Central memory CD4-positive, alpha-beta T cell (primary cell): ENCODE data around the gene TBC1D22A.
"Not testable (repeated sequence)": the region's sequence is repeated elsewhere in the genome, so short reads cannot be mapped to it uniquely, and the experiment has no call there.

Source experiments
- DNase-seq: peaks from one replicate; pipeline ENCODE4 v3.0.0; 2022

Gene TBC1D22A

DNA sequence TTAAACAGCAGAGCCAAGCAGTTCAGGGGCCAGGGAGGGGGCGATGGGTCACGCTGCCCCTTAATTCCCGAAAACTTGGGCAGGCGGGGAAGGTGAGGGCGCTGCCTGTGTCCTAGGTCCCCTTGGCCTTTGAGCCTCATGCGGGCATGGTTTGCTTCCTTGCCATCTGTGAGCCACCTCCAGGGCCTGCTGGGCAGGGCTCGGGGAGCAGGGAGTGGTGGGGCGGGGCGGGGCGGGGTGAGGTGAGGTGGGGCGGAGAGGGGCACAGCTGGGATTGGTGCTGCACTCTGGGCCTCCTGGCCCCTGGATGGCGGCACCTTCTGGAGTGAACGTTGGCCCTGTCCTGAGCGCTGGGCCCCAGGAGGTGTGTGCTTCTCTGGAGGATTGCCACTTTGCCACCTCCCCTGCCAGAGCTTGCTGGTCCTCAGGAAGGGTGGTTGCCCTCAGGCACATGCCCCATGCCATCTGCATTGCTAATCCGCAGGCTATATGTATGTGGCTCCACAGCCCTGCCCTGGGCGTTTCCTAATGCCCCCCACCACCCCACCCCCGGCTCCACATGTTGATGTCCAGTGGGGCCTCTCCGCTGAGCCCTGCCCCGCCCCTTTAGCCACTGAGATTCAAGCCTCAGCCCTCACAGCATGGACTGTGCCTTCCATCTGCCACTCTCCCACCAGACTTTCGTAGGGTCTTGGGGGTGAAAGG is 352.5 kb downstream of the TBC1D22A start:
- DNase-seq = no peak

- no peak for DNase-seq
Observed at GRCh38 chr22:47115518-47115890, 353.1 kb downstream of the TBC1D22A start.

- DNase-seq = no peak
Observed at GRCh38 chr22:47115921-47116320, 353.5 kb downstream of the TBC1D22A start.

DNA sequence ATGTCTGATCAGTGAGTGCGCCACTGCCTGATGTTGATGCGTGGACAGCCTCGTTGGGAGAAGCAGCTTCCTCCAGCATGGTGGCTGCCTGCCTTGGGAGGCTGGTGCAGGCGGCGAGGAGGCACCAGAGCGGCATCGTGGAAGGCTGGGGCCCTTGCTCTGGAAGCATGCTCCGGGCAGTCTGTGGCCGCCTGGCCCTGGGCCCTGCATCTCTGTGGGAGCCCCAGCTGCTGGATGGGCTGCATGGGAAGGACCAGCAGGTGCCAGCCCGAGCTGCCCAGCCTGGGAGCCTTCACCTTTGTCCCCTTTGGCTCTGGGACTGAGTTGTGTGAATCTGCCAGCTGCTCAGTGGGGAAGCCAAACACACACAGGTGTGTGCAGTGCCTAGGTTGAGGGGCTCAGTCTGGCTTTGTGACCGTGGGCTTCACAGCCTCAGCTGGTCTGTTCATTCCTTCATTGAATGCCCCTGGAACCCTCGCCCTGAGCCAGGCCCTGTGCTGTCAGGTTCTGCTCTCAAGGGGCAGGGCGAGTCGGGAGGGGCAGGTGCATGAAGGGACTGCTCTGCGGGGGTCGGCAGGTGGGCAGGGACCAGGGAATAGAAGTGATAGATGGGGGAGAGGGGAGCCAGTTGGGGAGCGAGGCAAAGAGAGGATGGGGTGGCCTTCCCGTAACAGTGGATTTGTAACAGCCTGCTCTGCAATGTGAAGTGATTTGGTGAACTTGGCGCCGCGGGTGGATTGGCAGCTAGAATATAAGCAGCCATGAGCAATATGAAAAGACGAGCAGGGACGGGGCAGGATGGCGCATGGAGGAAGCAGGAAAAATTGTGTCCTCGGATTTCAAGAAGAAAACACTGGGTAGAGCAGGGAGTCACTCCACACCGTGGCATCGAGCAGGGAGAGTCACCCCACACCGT is 354.2 kb downstream of the TBC1D22A start:
- no peak for DNase-seq

DNA sequence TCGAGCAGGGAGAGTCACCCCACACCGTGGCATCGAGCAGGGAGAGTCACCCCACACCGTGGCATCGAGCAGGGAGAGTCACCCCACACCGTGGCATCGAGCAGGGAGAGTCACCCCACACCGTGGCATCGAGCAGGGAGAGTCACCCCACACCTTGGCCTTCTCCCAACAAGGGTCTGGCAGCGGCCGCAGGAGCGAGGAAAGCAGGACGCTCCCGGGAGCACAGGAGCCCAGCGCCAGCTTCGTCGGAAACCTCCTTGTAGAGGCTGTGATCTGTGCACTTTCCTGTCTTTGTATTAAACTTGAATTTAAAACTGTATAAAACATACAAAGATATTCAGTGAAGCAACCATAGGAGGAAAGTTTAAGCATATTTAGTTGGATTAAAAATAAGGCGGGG is 355.0 kb downstream of the TBC1D22A start:
- DNase-seq = not testable (repeated sequence)

GRCh38 chr22:47119181-47119580 is 356.7 kb downstream of the TBC1D22A start:
- DNase-seq = no peak

DNA sequence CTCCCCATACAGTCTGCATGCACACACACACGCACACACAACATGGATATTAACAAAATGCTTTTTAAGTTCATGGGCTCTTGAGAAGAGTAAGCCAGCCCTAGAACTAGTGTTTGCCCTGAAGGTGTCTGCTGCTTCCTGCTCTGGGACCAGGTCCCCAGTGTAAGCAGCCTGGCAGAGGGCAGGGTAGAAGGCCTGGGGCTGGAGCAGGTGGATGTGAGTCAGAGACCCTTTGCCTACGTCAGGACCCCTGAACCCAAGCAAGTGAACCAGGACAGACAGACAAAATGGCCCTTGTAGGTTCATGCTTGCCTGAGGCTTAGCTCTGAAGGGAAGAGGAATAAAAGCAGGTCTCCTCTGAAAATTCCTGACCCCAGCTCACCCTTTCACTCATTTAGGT is 357.9 kb downstream of the TBC1D22A start:
- DNase-seq = no peak

DNA sequence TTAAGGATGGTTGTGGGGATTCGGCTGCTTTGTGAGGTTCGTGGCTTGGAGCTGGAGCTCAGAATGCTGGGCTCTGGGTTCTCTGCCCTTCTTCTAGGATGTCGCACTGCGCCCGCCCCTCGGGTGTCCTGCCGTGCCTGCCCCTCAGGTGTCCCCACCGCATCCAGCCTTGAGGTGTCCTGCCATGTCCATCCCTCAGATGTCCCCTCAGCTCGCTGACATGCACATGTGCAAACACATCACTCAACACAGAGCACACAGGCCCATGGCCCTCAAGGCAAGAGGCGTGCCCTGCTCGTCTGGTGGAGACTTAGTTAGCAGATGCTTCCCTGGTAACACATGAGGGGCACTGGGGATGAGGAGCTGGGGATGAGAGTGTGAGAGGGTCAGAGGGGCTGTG is 359.3 kb downstream of the TBC1D22A start:
- DNase-seq = no peak

- no peak for DNase-seq
Observed at GRCh38 chr22:47122441-47123000, 360.1 kb downstream of the TBC1D22A start.

GRCh38 chr22:47123006-47123826 is 360.8 kb downstream of the TBC1D22A start:
- no peak for DNase-seq

- no peak for DNase-seq
Observed at GRCh38 chr22:47123827-47124442, 361.5 kb downstream of the TBC1D22A start.

DNA sequence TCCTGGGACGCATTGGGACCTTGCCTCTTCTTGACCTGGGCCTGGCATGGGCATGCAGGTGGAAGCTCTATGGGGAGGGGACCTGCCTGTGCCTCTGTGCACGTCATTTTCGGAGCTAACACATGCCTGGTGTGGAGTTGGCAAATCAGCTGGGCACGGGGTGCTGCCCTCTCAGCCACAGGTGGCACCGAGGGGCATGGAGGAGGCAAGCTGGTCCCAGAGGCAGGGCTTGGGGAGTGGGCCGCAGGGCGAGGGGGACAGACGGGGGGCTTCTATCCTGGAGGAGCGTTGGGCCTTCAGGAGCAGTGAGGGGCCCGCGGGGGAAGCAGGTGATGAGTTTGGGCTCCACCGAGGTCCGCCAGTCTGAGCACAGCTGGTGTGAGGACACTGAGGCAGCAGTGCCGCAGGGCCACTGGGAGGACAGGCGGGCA is 362.0 kb downstream of the TBC1D22A start:
- DNase-seq = no peak

GRCh38 chr22:47124961-47125360 is 362.5 kb downstream of the TBC1D22A start:
- no peak for DNase-seq

- DNase-seq = no peak
Observed at GRCh38 chr22:47125603-47126002, 363.2 kb downstream of the TBC1D22A start.

DNA sequence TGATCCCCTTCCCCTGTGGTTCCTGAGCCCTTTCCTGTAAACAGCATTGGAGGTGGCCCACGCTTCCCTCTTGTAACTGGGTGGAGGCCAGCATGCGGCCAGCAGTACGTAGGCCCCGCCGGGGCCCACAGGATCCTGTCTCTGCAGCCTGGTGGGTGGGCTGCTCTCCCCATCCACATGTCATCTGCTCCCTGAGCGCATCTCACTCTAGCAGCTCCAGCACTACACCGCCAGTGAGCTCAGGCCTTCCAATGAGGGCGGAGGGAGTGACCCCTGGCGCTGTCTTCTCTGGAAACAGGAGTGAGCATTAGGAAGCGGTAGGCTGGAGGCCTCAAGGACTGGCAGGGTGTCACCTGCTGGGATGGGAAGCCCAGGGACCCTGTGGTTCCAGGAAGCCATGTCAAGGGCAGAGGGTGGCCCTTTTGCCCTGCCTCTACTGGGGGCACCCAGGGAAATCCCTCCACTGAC is 363.9 kb downstream of the TBC1D22A start:
- no peak for DNase-seq

- DNase-seq = no peak
Observed at GRCh38 chr22:47127441-47127871, 365.0 kb downstream of the TBC1D22A start.

DNA sequence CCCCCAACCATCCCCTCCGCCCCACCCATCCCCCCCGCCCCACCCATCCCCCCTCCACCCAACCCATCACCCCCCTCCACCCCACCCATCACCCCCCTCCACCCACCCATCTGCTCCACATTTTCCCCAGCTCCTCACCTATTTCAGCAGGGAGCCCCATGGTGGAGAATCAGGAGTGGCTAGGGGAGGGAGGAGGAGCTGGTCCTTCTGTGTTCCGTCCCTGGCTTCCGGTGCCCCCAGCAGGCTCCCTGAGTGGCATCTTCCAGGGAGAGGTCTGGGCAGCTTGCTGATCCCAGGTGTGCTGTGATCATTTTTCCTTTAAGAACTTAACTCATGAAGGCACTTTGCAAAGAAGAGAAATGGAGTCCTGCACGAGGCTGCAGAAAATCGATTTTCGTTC is 365.8 kb downstream of the TBC1D22A start:
- no peak for DNase-seq

GRCh38 chr22:47128622-47129215 is 366.3 kb downstream of the TBC1D22A start:
- DNase-seq = no peak

DNA sequence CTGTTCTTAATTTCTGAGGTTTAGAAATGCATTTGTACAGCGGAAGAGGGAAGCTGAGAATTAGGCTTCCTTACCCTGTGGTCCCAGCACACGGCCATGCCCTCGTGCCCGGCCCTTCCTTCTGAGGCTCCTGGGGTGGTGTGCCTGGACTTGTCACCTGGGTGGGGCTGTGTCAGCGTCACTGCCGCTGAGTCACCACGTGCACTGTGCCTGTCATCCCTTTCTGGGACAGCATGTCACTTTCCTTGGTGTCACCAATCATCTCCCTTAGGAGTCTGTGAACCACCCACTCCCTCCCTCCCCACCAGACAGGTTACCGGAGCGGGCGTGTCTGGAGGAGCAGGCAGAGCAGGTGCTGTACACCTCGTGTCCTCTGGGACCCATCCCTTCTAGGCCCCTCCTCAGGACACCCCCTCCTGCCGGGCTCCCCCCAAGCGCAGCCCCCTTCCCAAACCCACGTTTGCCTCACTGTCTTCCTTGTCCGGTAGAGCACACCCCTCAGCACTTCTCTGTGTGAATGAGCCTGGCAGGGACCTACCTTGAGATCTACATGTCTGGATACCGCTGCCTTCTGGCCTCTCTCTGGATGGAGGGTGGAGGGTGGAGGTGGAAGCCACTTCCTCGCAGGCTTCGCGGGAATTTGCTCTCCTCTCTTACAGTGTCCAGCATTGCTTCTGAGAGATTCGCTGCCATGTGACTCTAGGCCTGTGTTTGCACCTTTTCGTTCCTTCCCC is 367.6 kb downstream of the TBC1D22A start:
- no peak for DNase-seq

GRCh38 chr22:47130883-47131631 is 368.6 kb downstream of the TBC1D22A start:
- no peak for DNase-seq
